GM19324 (cell line): Measurements from ENCODE around the gene ACTC1.

Source experiments
- ATAC-seq: cut with Tn5 transposase; IDR thresholded peaks from one replicate; pipeline ENCODE4 v1.9.1; 2021; ENCODE audit warnings: mild to moderate bottlenecking, moderate library complexity; ENCODE audit not compliant: unreplicated experiment, low FRiP score

The ACTC1 gene

DNA sequence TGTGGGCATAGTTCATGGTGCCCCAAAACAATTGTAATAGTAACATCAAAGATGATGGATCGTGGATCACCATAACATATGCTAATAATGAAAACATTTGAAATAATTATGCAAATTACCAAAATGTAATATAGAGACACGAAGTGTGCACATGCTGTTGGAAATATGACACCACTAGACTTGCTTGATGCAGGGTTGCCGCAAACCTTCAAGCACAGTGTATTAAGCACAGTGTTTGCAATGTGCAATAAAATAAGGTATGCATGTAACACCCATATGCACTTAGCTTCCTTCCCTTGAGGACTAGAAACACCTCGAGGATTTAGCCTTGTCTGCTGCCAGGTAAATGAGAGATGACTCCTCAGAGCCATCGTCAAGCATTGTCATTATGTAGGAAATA, 29.6 kb downstream of the ACTC1 start:
- no peak for ATAC-seq

DNA sequence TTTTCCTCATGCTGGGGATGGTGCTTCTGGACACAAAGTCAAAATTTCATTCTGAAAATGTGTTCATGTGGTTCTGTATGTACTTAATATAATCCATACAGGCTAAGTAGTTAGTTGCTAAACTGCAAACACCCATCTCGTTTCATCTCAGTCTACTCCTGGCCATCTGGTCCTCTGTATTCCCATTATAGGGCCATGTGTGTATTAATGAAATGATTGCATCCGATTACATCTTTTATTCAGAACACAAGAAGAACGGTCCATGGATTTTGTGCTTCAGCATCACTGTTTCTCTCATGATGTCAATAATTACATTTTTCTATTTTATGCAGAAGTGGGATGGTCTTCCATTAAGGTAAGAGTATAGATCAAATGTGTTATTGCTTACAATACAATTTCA, 34.4 kb downstream of the ACTC1 start:
- ATAC-seq, result no peak

DNA sequence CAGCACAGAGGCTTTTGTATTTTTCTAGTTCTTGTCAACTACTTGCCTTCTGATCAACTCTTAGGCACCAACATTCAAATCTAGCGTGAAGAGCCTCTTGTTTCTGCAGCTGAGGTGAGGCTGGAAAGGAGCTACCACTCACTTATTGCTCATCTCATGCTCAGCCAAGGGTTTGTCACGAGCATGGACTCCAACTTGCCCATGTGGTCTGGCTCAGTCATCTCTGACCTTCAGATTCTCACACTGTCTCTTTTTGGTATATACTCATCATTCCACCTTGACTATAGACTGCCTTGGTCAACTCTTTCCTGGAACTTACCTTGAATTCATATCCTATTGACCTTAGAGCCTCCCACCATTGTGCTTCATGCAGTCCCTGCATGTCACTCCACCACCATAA, 35.4 kb downstream of the ACTC1 start:
- ATAC-seq, result no peak

DNA sequence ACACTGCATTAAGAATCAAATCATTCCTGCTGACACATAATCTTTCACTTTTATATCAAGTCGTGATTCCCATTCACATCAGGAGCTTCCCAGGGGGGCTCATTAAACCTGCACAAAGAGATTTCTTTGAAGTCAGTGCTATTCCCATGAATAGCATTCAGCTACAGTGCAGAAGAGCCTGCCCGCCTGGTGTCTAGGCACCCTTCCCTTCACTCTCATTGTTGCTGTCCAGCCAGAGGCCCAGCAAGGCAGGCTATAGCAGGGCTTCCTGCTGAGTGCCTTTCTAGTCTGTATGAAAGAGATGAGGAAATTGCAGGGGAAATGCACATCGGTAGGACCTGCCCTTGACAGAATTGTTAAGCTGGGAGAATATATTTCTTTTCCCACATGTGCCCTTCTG, 36.0 kb downstream of the ACTC1 start:
- ATAC-seq, result no peak

DNA sequence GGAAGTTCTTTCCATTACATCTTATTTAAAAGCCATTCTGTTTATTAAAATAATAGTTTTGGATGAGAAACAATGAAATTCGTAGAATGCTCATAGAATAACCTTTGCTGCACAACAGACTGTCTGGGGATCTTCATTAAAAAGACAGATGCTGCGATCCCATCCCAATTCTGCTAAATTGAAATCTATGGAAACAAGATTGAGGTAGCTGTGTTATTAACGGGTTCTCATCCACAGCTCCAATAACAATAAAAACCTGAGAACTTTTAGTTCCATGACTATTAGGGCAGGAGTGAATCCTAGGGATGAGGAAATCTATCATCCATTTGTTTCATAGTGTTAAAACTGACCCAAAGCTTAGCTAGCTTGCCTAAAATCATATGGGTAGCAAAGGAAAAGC, 38.1 kb downstream of the ACTC1 start:
- ATAC-seq, result no peak

DNA sequence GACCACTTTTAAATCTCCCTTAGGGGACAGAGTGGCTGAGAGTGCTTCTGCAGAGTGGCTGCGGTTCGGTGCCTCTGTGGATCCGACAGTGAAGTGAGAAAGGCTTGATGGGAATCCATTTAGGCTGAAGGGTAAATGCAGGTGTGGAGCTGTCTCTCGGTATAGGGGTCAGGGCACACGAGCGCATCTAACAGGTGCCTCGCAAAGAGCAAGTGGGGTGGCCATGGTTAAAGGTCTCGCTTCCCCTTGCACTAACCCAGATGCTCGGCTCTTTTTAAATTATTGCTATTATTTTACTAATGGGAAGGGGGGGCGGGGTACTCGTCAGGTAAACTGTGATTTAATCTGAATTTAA, 40.0 kb downstream of the ACTC1 start:
- ATAC-seq, result no peak

DNA sequence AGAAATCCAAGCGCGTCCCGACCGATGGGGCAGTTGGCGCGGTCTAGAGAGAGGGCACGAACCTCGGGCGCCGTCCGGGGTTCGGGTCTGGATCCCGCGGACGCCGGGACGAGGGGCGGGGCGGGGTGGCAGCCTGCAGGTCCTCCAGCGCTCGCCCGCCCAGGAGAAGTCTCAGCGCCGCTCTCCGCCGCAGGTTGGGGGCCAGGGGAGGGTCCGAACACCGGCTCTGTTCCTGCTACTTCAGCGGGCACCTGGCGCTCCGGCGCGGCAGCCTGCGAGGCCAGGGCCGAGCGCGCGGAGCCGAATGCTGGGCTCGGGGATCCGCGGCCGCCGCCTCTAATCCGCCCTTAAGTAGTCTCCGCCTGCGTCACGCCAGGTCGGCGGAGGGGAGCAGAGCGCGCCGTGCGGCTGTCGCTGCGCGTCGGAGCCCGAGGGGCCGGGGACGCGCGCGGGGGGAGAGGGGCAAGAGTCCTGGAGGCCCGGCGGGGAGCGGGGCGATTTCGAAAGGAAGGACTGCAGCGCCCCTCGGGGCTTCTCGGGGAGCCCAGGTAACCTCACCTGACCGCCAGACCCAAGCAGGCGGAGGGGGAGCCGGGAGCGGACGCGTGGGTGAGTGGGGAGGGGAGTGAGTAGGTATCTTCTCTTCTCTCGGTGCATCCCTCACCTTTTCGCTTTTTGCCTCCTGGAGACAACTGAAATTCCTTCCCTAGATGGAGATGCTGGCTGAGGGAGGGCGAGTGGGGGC, 40.5 kb downstream of the ACTC1 start, which contains the start of gene GJD2:
GJD2 (minus strand) TSS at position 325 of the 745 bp plus-strand sequence. CDS start 510 bp downstream, outside the sequence.
- ATAC-seq, result no peak

DNA sequence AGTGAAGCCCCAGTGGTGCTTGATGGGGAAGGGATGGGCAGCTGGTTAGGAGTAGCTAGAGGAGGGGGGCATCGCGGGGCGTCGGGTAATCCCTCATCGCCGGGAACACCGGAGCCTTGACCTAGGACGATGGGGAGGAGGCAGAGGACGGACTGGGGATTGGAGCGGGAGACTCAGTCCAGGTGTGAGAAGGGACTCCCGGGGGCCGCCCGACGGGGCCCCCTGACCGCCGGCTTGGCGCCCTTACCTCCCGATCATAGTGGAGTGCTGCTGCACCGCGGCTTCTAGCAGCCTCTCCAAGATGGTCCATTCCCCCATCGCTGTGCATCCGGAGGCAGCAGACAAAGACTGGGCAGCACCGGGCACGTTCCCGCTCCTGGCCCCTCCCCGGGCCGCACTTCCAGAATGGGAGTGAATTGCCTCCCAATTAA, 41.2 kb downstream of the ACTC1 start:
- ATAC-seq, result no peak

DNA sequence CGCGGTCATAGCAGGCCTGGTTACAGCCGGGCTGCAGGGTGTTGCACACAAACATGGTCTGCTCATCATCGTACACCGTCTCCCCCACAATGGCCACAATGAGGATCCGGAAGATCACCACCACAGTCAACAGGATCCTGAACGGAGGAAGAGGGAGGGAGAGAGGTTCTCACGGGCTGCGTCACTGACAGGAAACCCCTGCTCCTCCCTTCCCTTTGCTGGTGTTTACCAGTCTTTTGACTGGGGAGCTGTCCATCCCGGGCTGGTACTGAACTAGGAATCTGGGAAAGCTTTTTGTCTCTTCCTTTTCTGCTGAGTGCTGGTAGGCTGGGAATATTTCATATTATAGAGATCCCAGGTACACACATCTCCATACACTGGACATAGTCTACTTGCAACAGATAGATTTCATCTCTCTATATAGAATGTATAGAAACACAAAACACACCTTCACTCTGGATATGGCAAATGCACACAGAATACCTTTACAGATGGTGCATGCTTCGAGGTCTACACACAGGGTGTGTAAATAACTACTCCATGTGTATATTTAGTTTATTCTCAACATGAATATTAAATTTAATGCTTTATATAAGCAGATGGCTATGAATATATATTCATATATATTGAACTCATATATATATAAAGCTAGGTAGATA, 42.0 kb downstream of the ACTC1 start:
- no peak for ATAC-seq

DNA sequence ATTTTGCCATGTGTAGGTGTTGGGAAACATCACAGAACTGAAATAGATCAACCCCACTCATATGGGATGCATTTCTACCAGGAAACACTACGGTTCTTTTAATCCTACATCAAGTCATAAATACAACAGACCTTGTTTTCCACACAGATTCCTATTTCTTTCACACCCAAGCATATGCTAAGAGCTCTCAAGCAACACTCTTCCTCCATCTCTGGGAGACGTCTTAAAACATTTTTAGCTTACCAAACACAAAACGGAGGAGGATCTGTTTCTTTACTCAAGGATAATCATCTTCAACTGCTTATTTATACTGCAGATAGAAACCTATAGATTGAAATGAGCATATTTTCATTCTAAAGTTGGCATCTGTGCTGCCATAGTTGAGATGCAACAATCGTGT, 45.7 kb downstream of the ACTC1 start:
- no peak for ATAC-seq
